ENCODE data around the gene WDR37.

DNA sequence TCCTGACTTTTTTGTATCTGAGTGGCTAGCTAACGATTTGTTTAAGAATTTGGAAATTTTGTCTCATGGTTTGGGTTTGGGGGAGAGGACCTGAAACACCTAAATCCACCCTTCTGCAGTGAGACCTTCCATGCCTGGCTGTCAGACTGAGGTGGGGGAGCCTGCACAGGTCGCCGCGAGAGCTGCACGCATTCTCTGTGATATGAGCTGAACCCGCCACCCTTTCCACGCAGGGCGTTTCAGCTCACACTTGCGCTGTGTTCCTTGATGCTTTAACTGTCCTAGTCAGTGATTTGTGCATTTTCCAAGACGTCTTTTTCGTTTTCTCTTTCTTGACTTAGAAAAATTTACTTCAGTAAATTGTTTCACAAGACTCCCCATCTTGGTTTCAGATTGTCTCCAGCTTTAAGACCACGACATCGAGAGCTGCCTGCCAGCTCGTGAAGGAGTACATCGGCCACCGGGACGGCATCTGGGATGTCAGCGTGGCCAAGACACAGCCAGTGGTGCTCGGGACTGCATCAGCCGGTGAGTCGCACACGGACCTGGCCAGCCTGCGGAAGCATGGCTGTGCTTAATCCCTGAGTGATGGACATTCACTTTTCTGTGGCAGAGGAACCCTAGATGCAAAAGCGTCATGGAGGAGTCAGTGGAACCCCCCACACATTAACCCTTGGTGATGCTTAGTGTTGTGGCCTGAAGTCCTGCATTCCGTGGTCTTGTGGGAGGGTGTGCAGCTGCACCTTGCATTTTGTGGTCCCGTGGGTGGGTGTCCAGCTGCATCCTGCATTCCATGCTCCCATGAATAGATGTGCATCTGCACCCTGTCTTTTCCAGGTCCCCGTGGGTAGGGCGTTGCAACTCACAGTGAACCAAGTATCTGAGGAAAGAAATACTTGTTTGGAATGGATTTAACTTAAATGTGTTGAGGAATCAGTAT is 28.1 kb downstream of the WDR37 start:
- TF ChIP-seq, protein P1, sequence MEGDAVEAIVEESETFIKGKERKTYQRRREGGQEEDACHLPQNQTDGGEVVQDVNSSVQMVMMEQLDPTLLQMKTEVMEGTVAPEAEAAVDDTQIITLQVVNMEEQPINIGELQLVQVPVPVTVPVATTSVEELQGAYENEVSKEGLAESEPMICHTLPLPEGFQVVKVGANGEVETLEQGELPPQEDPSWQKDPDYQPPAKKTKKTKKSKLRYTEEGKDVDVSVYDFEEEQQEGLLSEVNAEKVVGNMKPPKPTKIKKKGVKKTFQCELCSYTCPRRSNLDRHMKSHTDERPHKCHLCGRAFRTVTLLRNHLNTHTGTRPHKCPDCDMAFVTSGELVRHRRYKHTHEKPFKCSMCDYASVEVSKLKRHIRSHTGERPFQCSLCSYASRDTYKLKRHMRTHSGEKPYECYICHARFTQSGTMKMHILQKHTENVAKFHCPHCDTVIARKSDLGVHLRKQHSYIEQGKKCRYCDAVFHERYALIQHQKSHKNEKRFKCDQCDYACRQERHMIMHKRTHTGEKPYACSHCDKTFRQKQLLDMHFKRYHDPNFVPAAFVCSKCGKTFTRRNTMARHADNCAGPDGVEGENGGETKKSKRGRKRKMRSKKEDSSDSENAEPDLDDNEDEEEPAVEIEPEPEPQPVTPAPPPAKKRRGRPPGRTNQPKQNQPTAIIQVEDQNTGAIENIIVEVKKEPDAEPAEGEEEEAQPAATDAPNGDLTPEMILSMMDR (IDR thresholded peaks at IDR 0.05), result no peak
- TF ChIP-seq EZH2 (IDR thresholded peaks at IDR 0.05; ENCODE audit: borderline replicate concordance, insufficient read depth, low read depth, low read length, poor library complexity, severe bottlenecking), result no peak

All from B cell (primary cell).